ELF-1 (cell line): Measurements from ENCODE around the gene MVD.

Experiments used
- DNase-seq: peaks from one replicate; pipeline ENCODE4 v3.0.0-alpha.2; 2016; ENCODE audit warnings: low read depth, low spot score

Gene MVD

DNA sequence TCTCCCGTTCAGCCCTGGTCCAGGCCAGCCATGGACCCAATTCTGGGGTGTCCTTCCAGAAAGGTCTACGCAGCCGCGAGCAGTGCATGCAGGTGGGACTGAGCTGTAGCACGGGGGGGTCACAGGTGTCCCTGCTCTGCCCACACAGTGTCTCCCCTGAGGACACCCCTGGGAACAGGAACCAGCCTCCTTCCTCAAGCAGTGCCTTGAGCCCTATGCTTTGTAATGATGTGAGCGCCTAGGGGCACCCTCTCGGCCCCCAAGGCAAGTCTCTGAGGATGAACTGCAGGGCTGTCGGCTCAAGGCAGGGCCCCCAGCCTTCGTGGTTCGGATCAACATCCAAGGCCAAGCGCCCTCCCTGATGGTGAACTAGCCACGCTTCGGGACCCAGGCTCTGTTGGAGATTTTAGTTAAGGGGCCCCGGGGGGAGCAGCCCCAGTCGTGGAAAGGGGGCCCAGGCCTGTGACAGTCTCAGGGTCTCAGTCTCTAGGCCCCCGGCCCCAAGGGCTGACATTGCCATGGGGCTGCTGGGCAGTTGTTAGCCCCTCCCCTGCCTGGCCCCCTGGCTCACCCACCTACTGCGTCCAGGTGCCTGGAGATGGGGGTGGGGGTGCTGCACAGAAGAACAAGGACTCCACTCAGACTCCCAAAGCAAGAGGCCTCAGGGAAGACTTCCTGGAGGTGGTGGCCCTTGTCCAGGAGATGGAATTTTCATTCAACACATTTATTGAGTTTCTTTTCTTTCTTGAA is 22.2 kb downstream of the MVD start:
- no peak for DNase-seq

DNA sequence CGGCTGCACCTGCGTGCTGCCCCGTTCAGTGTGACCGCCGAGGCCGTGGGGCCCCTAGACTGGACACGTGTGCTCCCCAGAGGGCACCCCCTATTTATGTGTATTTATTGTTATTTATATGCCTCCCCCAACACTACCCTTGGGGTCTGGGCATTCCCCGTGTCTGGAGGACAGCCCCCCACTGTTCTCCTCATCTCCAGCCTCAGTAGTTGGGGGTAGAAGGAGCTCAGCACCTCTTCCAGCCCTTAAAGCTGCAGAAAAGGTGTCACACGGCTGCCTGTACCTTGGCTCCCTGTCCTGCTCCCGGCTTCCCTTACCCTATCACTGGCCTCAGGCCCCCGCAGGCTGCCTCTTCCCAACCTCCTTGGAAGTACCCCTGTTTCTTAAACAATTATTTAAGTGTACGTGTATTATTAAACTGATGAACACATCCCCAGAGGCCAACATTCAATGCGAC is 22.8 kb downstream of the MVD start:
- no peak for DNase-seq

DNA sequence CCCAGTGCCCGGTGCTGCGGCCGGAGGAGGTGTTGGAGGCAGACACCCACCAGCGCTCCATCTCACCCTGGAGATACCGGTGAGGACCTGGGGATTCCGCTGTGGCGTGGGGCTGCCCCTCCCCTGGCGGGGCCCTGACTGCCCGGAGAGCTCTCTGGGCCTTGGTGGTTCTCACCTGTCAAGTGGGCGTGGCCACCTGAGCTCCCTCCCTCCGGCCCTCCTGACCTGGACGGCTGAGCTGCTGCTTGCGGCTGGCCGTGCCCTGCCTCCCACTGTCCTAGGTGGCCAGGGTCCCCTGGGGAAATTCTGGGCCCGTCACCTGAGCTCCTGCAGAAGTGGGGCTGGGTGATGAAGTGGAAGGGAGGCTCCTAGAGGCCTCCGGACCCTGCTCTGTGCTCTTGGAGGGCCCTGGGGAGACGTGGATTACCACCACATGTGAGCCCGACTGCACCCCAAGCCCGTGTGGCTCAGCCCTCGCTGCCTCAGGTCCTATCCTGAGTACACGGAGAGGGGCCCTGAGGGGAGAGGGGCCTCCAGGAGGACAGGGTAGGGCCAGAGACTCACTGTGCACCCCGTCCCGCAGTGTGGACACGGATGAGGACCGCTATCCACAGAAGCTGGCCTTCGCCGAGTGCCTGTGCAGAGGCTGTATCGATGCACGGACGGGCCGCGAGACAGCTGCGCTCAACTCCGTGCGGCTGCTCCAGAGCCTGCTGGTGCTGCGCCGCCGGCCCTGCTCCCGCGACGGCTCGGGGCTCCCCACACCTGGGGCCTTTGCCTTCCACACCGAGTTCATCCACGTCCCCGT is 23.5 kb downstream of the MVD start:
- peak; percentile 70 for DNase-seq

DNA sequence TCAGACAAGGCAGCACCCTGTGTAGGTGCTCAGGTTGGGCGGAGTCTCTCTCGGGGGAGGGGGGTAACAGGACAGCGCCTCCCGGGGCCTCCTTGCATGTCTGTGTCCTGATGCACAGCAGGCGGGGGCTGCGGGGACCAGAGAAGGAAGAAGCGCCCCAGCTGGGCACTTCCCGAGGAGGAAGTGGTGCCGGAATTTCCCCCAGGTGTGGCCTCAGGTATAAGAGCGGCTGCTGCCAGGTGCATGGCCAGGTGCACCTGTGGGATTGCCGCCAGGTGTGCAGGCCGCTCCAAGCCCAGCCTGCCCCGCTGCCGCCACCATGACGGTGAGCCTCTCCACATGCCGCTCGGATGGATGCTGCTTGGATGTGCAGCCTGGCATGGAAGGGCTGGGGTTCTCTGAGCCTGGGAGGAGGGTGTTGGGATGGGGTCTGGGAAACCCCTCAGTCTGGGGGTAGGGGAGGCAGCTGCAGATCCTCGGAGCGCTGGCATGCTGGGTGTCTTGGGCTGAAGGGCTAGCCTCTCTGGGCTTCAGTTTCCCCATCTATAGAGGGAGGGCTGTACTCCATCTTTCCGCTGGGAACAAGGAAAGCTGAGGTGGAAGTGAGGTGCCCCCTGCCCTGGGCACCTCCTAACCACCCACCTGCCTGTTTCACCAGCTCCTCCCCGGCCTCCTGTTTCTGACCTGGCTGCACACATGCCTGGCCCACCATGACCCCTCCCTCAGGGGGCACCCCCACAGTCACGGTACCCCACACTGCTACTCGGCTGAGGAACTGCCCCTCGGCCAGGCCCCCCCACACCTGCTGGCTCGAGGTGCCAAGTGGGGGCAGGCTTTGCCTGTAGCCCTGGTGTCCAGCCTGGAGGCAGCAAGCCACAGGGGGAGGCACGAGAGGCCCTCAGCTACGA is 24.3 kb downstream of the MVD start, which contains the start of gene IL17C:
TSS of gene IL17C (plus strand) at position 250 of the 908 bp plus-strand sequence. CDS start at position 320, 70 bp downstream.
- no peak for DNase-seq

GRCh38 chr16:88636488-88637265 is 26.2 kb downstream of the MVD start:
- no peak for DNase-seq

- DNase-seq = no peak
Observed at GRCh38 chr16:88635671-88636319, 27.1 kb downstream of the MVD start.

DNA sequence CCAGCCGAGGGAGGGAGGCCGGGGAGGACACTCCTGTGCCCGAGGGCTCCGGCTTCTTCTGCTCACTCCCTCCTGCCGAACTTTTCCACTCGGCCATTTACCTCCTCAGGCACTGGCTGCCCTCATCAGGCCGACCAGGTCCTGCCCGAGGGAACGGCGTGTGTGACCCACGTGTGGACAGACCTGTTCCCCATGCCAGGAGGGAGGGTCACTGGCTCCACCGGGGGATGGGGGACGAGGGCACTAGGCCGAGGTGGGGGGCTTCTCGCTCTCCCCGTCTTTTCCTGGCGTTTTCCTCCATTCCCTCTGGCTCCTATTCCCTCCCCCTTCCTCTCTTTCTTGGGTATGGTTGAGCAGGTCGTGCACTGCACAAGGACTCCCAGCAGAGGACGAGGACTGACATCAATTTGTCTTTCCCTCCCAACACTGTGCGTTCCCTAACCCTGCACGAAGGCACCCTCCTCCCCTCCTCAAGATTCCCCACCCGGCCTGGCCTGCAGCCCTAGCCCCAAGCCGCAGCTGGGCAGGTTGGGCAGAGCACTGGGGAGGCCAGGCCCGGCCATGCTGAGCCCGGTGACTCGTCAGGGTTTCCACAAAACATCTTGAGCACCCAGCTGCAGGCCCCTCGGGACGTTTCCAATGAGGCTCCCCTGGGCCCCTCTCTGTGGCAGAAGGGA is 27.8 kb downstream of the MVD start:
- DNase-seq = no peak

DNA sequence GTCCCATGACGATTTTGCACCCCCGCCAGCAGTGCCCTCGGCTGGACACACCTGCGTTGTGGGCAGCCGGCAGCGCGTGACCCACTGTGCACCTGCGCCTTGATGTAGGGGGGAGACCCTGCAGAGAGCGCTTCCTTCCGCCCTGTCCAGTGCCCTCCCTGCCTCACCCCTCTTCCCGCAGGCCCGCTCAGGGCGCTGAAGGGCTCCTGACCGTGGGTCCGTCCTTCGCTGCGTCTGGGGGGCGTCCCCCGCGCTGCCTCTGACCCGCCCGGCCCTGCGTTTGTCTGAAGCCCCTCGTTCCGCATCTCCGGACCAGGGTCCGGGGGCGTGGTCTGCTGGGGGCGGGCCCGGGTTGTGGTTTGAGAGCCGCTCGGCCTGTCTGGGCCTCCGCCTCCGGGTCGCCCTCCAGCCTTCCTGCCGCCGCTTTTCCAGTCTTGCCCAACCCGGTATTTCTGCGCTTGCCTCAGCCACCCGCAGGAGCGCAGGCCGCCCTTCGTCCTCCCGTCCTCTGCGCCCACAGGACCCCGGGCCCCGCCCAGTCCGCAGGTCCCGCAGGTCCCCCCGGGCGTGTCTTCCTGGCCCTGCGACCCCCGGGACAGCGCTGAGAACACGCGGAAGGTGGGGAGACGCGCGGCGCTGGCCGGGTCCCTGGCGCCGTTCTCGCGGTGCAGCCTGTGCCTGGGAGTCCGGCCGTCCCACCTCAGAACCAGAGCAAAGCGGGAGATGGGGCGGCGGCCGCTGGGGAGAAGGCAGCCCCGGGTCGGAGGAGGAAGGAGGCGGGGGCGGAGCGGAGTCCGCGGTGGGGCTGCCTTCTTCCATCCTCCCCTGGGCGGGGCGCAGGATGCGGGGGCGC is 28.5 kb downstream of the MVD start:
- peak; percentile 90 for DNase-seq

- peak; percentile 77 for DNase-seq
Observed at GRCh38 chr16:88633684-88634140, 29.2 kb downstream of the MVD start.

- DNase-seq = no peak
Observed at GRCh38 chr16:88632587-88632930, 30.3 kb downstream of the MVD start.

- no peak for DNase-seq
Observed at GRCh38 chr16:88631920-88632586, 30.8 kb downstream of the MVD start.

GRCh38 chr16:88631384-88631783 is 31.5 kb downstream of the MVD start:
- no peak for DNase-seq

GRCh38 chr16:88630941-88631340 is 31.9 kb downstream of the MVD start:
- no peak for DNase-seq

DNA sequence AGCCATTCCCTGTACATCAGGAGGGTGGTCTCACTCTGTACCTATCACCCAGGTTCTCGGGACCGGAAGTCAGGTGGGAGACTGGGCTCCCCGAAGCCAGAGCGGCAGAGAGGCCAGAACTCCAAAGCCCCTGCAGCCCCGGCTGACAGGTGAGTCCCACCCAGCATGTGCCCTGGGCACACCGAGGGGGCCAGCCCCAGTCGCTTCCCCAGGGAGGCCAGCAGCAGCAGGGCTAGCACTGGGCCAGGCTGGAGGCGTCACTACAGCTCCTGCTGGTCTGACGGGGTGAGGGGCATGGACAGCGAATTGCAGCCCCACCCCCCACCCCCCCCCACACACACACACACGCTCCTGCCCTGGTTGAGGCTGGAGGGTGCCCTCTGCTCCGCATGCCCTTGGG is 32.5 kb downstream of the MVD start:
- DNase-seq = no peak

DNA sequence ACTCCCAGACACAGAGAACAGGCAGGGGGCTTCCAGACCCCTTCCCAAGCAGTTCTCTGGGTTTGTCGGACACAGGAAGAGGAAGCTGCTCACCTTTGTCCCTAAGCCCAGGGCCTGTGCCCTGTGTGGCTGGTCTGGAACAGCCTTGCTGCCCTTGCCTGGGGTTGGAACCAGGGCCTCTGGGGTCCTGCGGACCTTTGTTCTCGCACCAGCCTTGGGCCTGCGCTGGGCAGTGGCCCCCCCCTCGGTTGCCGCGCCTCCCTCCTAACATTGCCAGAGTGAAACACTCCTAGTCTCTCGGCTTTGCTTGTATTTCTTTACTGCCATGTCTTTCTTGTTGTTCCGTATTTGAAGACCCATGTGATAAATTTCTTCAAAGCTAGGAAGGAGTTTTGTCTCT is 33.1 kb downstream of the MVD start:
- DNase-seq = no peak

- peak; percentile 88 for DNase-seq
Observed at GRCh38 chr16:88628512-88628974, 34.3 kb downstream of the MVD start.

DNA sequence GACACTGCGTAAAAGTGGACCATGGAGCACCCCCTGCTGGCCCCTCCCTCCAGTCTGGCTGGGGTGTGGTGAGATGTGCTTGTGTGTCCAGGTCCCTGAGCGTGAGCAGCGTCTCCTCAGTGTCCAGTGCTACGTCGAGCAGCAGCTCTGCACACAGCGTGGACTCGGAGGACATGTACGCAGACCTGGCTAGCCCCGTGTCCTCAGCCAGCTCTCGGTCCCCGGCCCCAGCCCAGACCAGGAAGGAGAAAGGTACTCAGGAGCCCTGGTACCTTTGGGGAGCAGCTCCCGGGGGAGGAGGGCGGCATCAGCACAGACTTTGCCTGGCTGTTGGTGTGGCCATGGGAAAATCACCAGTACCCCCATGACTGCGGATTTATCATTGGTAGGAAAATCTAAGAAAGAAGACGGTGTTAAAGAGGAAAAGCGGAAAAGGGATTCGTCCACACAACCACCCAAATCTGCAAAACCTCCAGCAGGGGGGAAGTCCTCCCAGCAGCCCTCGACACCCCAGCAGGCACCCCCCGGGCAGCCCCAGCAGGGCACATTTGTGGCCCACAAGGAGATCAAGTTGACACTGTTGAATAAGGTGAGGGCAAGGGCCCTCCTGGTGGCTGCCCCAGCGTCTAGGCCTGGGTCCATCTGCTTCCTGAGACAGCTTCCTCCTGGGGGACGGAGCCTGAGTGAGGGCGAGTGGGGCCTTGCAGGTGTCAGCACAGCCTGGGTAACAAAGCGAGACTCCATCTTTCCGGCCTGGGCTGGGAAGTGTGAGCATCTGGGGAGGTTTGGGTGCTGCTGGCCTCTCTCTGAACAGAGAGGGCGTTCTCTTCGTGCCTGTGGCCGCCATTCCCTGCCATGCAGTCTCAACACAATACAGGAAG is 35.1 kb downstream of the MVD start:
- no peak for DNase-seq
